Keratinocyte (primary cell): Measurements from ENCODE around the gene TOM1L2. TPM values are rescaled to one million over a fixed set of nuclear protein-coding genes. Genes with fewer than 3 reads are reported as not detected.

Experiments used
- DNase-seq: peaks from one replicate; pipeline ENCODE4 v3.0.0-alpha.2; 2011; ENCODE audit warnings: low read depth, missing footprints, low spot score
- FAIRE-seq: peaks from 2 replicates; lab custom pipeline; 2011; peaks lifted over from hg19 to GRCh38; lab: Jason Lieb, UNC
- H2AFZ ChIP-seq: 2 replicates; pipeline ENCODE4 v1.6.0; 2012; ENCODE audit warnings: low read length, control low read depth, inconsistent platforms; ENCODE audit not compliant: control insufficient read depth
- H3K27ac ChIP-seq: 2 replicates; pipeline ENCODE4 v1.5.1; 2011; ENCODE audit warnings: low read length; ENCODE audit not compliant: control insufficient read depth, insufficient read depth
- H3K27me3 ChIP-seq: 3 replicates; pipeline ENCODE4 v1.6.0; 2011; ENCODE audit warnings: low read length; ENCODE audit not compliant: control insufficient read depth, insufficient read depth; ENCODE audit errors: extremely low read depth
- H3K36me3 ChIP-seq, 2 experiments: 2 replicates in 1 of 2; 3 replicates in 1 of 2; pipeline ENCODE4 v1.5.1; 2011; ENCODE audit warnings: low read length in 2 of 2, mild to moderate bottlenecking in 1 of 2; ENCODE audit not compliant: control insufficient read depth in 2 of 2, insufficient read depth in 2 of 2; ENCODE audit errors: extremely low read depth in 1 of 2
- H3K4me1 ChIP-seq: 3 replicates; pipeline ENCODE4 v1.5.1; 2011; ENCODE audit warnings: low read length; ENCODE audit not compliant: control insufficient read depth, insufficient read depth; ENCODE audit errors: extremely low read depth
- H3K4me2 ChIP-seq: 3 replicates; pipeline ENCODE4 v1.6.0; 2011; ENCODE audit warnings: low read depth, low read length; ENCODE audit not compliant: control insufficient read depth, insufficient read depth; ENCODE audit errors: extremely low read depth
- H3K4me3 ChIP-seq, 3 experiments: fragments of 200-600 bp in 1 of 3; sonication (generic) in 1 of 3; 2 replicates in 2 of 3; 3 replicates in 1 of 3; pipeline ENCODE4 v1.5.1; 2011 to 2016; ENCODE audit warnings: low read length in 3 of 3, mild to moderate bottlenecking in 3 of 3, control low read depth in 2 of 3, inconsistent platforms in 1 of 3, low read depth in 1 of 3, mixed read lengths in 1 of 3, mixed run types in 1 of 3, moderate library complexity in 1 of 3; ENCODE audit not compliant: control insufficient read depth in 2 of 3, insufficient read depth in 2 of 3; ENCODE audit errors: extremely low read depth in 1 of 3
- H3K79me2 ChIP-seq: 2 replicates; pipeline ENCODE4 v1.6.0; 2012; ENCODE audit warnings: low read length; ENCODE audit not compliant: control insufficient read depth, insufficient read depth
- H3K9ac ChIP-seq: 3 replicates; pipeline ENCODE4 v1.6.0; 2011; ENCODE audit warnings: low read length; ENCODE audit not compliant: control insufficient read depth, insufficient read depth; ENCODE audit errors: extremely low read depth
- H3K9me1 ChIP-seq: 3 replicates; pipeline ENCODE4 v1.6.0; 2011; ENCODE audit warnings: low read length; ENCODE audit not compliant: control insufficient read depth, insufficient read depth; ENCODE audit errors: extremely low read depth
- H3K9me3 ChIP-seq: 2 replicates; pipeline ENCODE4 v1.5.1; 2012; ENCODE audit warnings: low read depth, low read length; ENCODE audit not compliant: control insufficient read depth
- H4K20me1 ChIP-seq: 3 replicates; pipeline ENCODE4 v1.6.0; 2011; ENCODE audit warnings: low read length; ENCODE audit not compliant: control insufficient read depth, insufficient read depth; ENCODE audit errors: extremely low read depth
- CTCF ChIP-seq, 3 experiments: IDR thresholded peaks in 1 of 3; conservative IDR thresholded peaks in 1 of 3; optimal IDR thresholded peaks in 1 of 3; 2 replicates in 2 of 3; 3 replicates in 1 of 3; pipeline versions ENCODE3 to v1.5.1; 2011; ENCODE audit warnings: low read length in 3 of 3, mild to moderate bottlenecking in 3 of 3, moderate library complexity in 2 of 3, control low read depth in 1 of 3, inconsistent platforms in 1 of 3; ENCODE audit not compliant: insufficient read depth in 2 of 3; ENCODE audit errors: extremely low read depth in 1 of 3
- EZH2 ChIP-seq: IDR thresholded peaks from one replicate; pipeline ENCODE4 v1.6.1; 2012; ENCODE audit warnings: inconsistent platforms, mild to moderate bottlenecking, low read length, moderate library complexity
- dilution Hi-C: fragments of 300-500 bp; cut with MboI; formaldehyde crosslinking; loops from one replicate; pipeline ENCODE4 v1.7.0; 2020; ENCODE audit warnings: low sequenced_read_pairs; ENCODE audit not compliant: extremely low pct_ligation_motif_present
- polyA plus RNA-seq, 5 experiments: library from polyadenylated mRNA; depleted of rRNA in 3 of 5; stranded (reverse) in 3 of 5; stranded (forward) in 1 of 5; unstranded in 1 of 5; fragments of >200 nt; gene quantifications; 1 replicate in 1 of 5; 2 replicates in 3 of 5; 3 replicates in 1 of 5; pipeline versions ENCODE4 v1.2.1 to v1.2.3, GENCODE V29; 2011 to 2012; ENCODE audit warnings: missing spikeins in 2 of 5, low read depth in 1 of 5, low replicate concordance in 1 of 5

The TOM1L2 gene
- polyA plus RNA-seq, 1 donor (not counting 4 experiments of a cell fraction or from before 2014, with no cell fraction given), result 36.3 TPM

DNA sequence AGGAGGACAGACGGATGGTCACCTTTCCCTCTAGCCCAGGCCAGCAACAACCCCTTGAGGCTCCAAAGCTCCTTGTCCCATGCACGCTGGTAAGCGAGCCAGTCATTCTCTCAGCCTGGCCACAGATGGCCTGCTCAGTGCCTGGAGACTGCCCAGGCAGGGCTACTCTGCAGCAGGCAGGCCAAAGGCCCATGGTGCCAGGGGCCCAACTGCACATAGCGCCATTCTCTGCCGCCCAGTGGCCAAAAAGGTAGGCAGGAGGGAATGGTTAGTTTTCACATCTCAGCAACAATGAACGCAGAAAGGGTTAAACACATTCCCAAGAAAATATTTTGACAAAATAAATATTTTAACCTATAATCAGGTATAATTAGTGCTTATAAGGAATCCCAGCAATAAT, 127.7 kb downstream of the TOM1L2 start:
- DNase-seq (no peak), FAIRE-seq (no peak)
- Histone ChIP-seq H3K36me3 (peaks cover 4 to 6% of the 10 kb centered on the region in 2 experiments), H3K9ac (no peak overlapping the region), H3K79me2 (no peaks in the 10 kb centered on the region), H3K4me2 (no peak overlapping the region), H3K4me1 (peaks cover 38% of the 10 kb centered on the region), H3K27me3 (no peaks in the 10 kb centered on the region), H4K20me1 (no peaks in the 10 kb centered on the region), H3K9me1 (no peaks in the 10 kb centered on the region), H3K9me3 (no peaks in the 10 kb centered on the region), H3K4me3 (no peak overlapping the region), H2AFZ (no peak overlapping the region), H3K27ac (no peak overlapping the region)
- dilution Hi-C loops, result no loop called here
- no peak for TF ChIP-seq CTCF (optimal IDR thresholded peaks at IDR 0.05 in 1 of 3, IDR thresholded peaks at IDR 0.05 in 1 of 3, conservative IDR thresholded peaks at IDR 0.05 in 1 of 3; ENCODE audit: extremely low read depth in 1 of 3, insufficient read depth in 2 of 3, low read length in 3 of 3)
- no peak for TF ChIP-seq EZH2

GRCh38 chr17:17844079-17844478, 128.1 kb downstream of the TOM1L2 start:
- H3K27me3 ChIP-seq, result no peaks in the 10 kb centered on the region
- no peaks in the 10 kb centered on the region for H4K20me1 ChIP-seq
- no peak overlapping the region for H3K9ac ChIP-seq
- FAIRE-seq (no peak), DNase-seq (no peak)
- H3K79me2 ChIP-seq, result no peaks in the 10 kb centered on the region
- no peak overlapping the region for H3K4me3 ChIP-seq
- H3K4me1 ChIP-seq, result peaks cover 38% of the 10 kb centered on the region
- H2AFZ ChIP-seq, result no peak overlapping the region
- no peaks in the 10 kb centered on the region for H3K9me3 ChIP-seq
- H3K27ac ChIP-seq, result no peak overlapping the region
- peaks cover 4 to 6% of the 10 kb centered on the region in 2 experiments for H3K36me3 ChIP-seq
- dilution Hi-C loops, result no loop called here
- H3K9me1 ChIP-seq, result no peaks in the 10 kb centered on the region
- no peak for TF ChIP-seq CTCF (optimal IDR thresholded peaks at IDR 0.05 in 1 of 3, IDR thresholded peaks at IDR 0.05 in 1 of 3, conservative IDR thresholded peaks at IDR 0.05 in 1 of 3; ENCODE audit: extremely low read depth in 1 of 3, insufficient read depth in 2 of 3, low read length in 3 of 3)
- no peak for TF ChIP-seq EZH2
- no peak overlapping the region for H3K4me2 ChIP-seq
